Brain microvascular endothelial cell (primary cell): ENCODE results near the gene PTAR1.
A peak's percentile ranks its signal among the peaks of the same experiment; 100 is the strongest.

ENCODE experiments used
- DNase-seq: peaks from one replicate; pipeline ENCODE4 v3.0.0-alpha.2; 2020
- H3K27ac ChIP-seq: fragments of 250-450 bp; sonication (Bioruptor Pico); 2 replicates; pipeline ENCODE4 v1.5.1; 2020; ENCODE audit warnings: mild to moderate bottlenecking, moderate library complexity
- H3K27me3 ChIP-seq: fragments of 250-450 bp; sonication (Bioruptor Pico); replicated peaks from 2 replicates; pipeline ENCODE4 v1.5.1; 2020; ENCODE audit warnings: mild to moderate bottlenecking
- H3K36me3 ChIP-seq: fragments of 250-450 bp; sonication (Bioruptor Pico); replicated peaks from 2 replicates; pipeline ENCODE4 v1.5.1; 2020; ENCODE audit warnings: mild to moderate bottlenecking
- H3K4me3 ChIP-seq: 2 replicates; pipeline ENCODE4 v1.5.1; 2011; ENCODE audit warnings: low read depth, mild to moderate bottlenecking, control low read depth, low read length, moderate library complexity
- CTCF ChIP-seq: IDR thresholded peaks from 2 replicates; pipeline ENCODE4 v1.5.1; 2011; ENCODE audit warnings: low read depth, mild to moderate bottlenecking, moderate library complexity, low read length, control low read depth, inconsistent platforms; ENCODE audit errors: missing control alignments
- in situ Hi-C: cut with HindIII; loops from 2 replicates; pipeline ENCODE4 v1.10.0; 2017; ENCODE audit warnings: low sequenced_read_pairs, low pct_ligation_motif_present

The PTAR1 gene

DNA sequence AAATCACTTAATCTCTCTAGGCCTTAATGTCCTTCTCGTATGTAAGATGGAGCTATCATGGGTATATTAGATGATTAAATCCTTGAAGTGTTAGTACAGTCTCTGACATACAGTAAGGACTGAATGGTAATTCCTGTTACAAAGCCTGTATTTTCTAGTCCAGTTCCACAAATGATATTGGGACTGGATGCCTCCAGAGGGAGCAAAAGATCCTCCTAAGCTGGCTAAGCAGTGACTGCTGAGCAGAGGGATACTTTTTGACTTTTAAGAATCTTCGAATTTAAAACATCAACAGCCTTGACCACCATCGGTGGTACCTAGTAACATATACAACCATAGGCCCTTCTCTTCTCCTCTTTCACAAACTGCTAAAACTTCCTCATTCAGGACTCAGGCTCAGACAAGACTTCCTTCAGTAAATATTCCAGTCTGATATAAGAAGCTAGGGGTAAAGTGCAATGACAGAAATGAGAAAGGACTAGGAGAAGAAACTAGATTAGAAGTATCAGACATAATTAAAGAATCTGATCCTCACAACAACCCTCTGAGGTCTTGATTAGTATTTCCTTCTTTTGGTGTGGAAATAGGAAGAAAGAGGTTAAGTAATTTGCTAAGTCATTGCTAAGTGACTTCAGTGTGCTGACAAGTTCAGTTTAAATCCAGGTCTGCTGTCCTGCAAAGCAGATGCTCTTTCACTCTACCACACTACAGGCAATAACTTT is 13.9 kb downstream of the PTAR1 start:
- Histone ChIP-seq H3K27me3 (no peaks in the 10 kb centered on the region), H3K4me3 (no peak overlapping the region), H3K36me3 (no peaks in the 10 kb centered on the region), H3K27ac (no peak overlapping the region)
- in situ Hi-C loops: no loop called here
- no peak for DNase-seq
- peak; percentile 47 for TF ChIP-seq CTCF

GRCh38 chr9:69744688-69745380 is 15.0 kb downstream of the PTAR1 start:
- Histone ChIP-seq H3K36me3 (no peaks in the 10 kb centered on the region), H3K4me3 (no peak overlapping the region), H3K27ac (no peak overlapping the region), H3K27me3 (no peaks in the 10 kb centered on the region)
- no peak for TF ChIP-seq CTCF
- in situ Hi-C loops: no loop called here
- DNase-seq: no peak

DNA sequence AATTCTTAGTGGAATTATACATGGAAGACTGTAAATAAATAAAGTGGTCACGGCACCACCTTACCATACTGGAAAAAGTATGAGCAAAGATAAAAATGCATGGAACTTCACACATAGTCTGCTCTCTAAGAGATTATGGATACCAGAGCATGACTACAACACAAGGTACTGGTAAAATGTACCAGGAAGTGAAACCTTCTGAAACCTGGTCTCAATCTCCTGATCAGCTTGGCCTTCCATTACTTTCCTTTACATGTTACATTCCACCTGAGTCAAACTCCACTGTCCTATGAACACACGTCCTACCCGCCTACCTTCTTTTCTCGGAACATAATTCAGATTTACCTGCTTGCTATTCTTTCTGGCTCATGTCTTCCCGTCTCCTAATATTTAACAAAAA is 15.9 kb downstream of the PTAR1 start:
- H3K27ac ChIP-seq: no peak overlapping the region
- no peaks in the 10 kb centered on the region for H3K36me3 ChIP-seq
- in situ Hi-C loops: no loop called here
- TF ChIP-seq CTCF: no peak
- no peaks in the 10 kb centered on the region for H3K27me3 ChIP-seq
- no peak overlapping the region for H3K4me3 ChIP-seq
- DNase-seq: no peak

GRCh38 chr9:69740872-69741505 is 18.8 kb downstream of the PTAR1 start:
- H3K4me3 ChIP-seq: no peak overlapping the region
- no peak for TF ChIP-seq CTCF
- no peak for DNase-seq
- H3K27ac ChIP-seq: no peak overlapping the region
- no peaks in the 10 kb centered on the region for H3K27me3 ChIP-seq
- no peaks in the 10 kb centered on the region for H3K36me3 ChIP-seq
- in situ Hi-C loops: no loop called here

- TF ChIP-seq CTCF: no peak
Measured at GRCh38 chr9:69731348-69731747, 28.5 kb downstream of the PTAR1 start.

More at GRCh38 chr9:69731348-69731747, 28.5 kb downstream of the PTAR1 start:
- in situ Hi-C loops: no loop called here
- DNase-seq: no peak
- H3K36me3 ChIP-seq: peaks cover 32% of the 10 kb centered on the region
- no peak overlapping the region for H3K4me3 ChIP-seq
- H3K27ac ChIP-seq: no peak overlapping the region
- H3K27me3 ChIP-seq: no peaks in the 10 kb centered on the region
